H1 (cell line): Measurements from ENCODE around the gene PRSS48. TPM values are rescaled to one million over a fixed set of nuclear protein-coding genes. Genes with fewer than 3 reads are reported as not detected.

Source experiments
- CTCF ChIA-PET: fragments of 300-600 bp; sonication (Branson Sonifier 250); formaldehyde crosslinking; loops from one replicate; lab custom pipeline; 2021; ENCODE audit not compliant: partially characterized antibody; lab: Charles Lee
- POLR2A ChIA-PET: fragments of 300-600 bp; sonication (Branson Sonifier 250); formaldehyde crosslinking; loops from one replicate; lab custom pipeline; 2021; ENCODE audit warnings: inconsistent platforms; ENCODE audit not compliant: partially characterized antibody; lab: Charles Lee
- DNase-seq, 2 experiments: peaks; one replicate each; pipeline versions ENCODE4 v3.0.0 to v3.0.0-alpha.2; 2010 to 2022; ENCODE audit warnings: low spot score in 2 of 2, low read depth in 1 of 2, mixed read lengths in 1 of 2
- FAIRE-seq: peaks from 2 replicates; lab custom pipeline; 2011; peaks lifted over from hg19 to GRCh38; lab: Jason Lieb, UNC
- H2AFZ ChIP-seq: 2 replicates; pipeline ENCODE4 v1.8.1; 2012; ENCODE audit warnings: low read length, inconsistent platforms
- H2AK5ac ChIP-seq: 2 replicates; pipeline ENCODE4 v1.6.1; 2013; ENCODE audit warnings: low read depth, low read length
- H2BK120ac ChIP-seq: replicated peaks from 2 replicates; pipeline ENCODE3; 2013; ENCODE audit warnings: low read depth, low read length, inconsistent platforms
- H2BK12ac ChIP-seq: 2 replicates; pipeline ENCODE4 v1.6.1; 2013; ENCODE audit warnings: low read depth, low read length
- H2BK15ac ChIP-seq: 2 replicates; pipeline ENCODE4 v1.6.1; 2013; ENCODE audit warnings: low read length
- H2BK20ac ChIP-seq: 2 replicates; pipeline ENCODE4 v1.6.1; 2013; ENCODE audit warnings: low read length
- H2BK5ac ChIP-seq: 2 replicates; pipeline ENCODE4 v1.6.1; 2013; ENCODE audit warnings: low read depth, low read length
- H3K14ac ChIP-seq: 2 replicates; pipeline ENCODE4 v1.6.1; 2013; ENCODE audit warnings: inconsistent platforms; ENCODE audit not compliant: insufficient read length
- H3K18ac ChIP-seq: 2 replicates; pipeline ENCODE4 v1.6.1; 2013; ENCODE audit warnings: low read length; ENCODE audit errors: extremely low read depth
- H3K23ac ChIP-seq: 2 replicates; pipeline ENCODE4 v1.6.1; 2013; ENCODE audit warnings: inconsistent platforms; ENCODE audit not compliant: insufficient read length
- H3K23me2 ChIP-seq: 2 replicates; pipeline ENCODE4 v1.6.1; 2013; ENCODE audit warnings: low read depth, low read length
- H3K27ac ChIP-seq: 2 replicates; pipeline ENCODE4 v1.6.1; 2011; ENCODE audit warnings: low read depth, low read length, inconsistent platforms
- H3K27me3 ChIP-seq, 4 experiments: replicated peaks in 1 of 4; 1 replicate in 1 of 4; 2 replicates in 3 of 4; pipeline versions ENCODE4 v1.6.1 to v1.8.1; 2011 to 2013; ENCODE audit warnings: low read length in 3 of 4, mild to moderate bottlenecking in 3 of 4, inconsistent platforms in 2 of 4, mixed read lengths in 2 of 4, moderate library complexity in 1 of 4; ENCODE audit not compliant: control insufficient read depth in 3 of 4, insufficient read depth in 3 of 4; ENCODE audit errors: extremely low read depth in 1 of 4
- H3K36me3 ChIP-seq, 4 experiments: 2 replicates each; pipeline versions ENCODE4 v1.6.1 to v1.8.1; 2011 to 2013; ENCODE audit warnings: mild to moderate bottlenecking in 4 of 4, low read length in 3 of 4, moderate library complexity in 2 of 4, control low read depth in 1 of 4, inconsistent platforms in 1 of 4; ENCODE audit not compliant: insufficient read depth in 4 of 4, control insufficient read depth in 2 of 4
- H3K4ac ChIP-seq: replicated peaks from 2 replicates; pipeline ENCODE3; 2013; ENCODE audit warnings: low read length, low read depth, mixed read lengths, inconsistent platforms; ENCODE audit not compliant: insufficient read length
- H3K4me1 ChIP-seq, 4 experiments: replicated peaks in 1 of 4; 1 replicate in 1 of 4; 2 replicates in 3 of 4; pipeline versions ENCODE4 v1.6.1 to v1.8.1; 2011 to 2013; ENCODE audit warnings: low read length in 3 of 4, inconsistent platforms in 2 of 4, mixed read lengths in 1 of 4; ENCODE audit not compliant: insufficient read depth in 4 of 4, control insufficient read depth in 3 of 4
- H3K4me2 ChIP-seq, 2 experiments: 2 replicates each; pipeline versions ENCODE4 v1.6.1 to v1.8.1; 2011 to 2013; ENCODE audit warnings: low read depth in 2 of 2, low read length in 2 of 2, control low read depth in 1 of 2, inconsistent platforms in 1 of 2, mild to moderate bottlenecking in 1 of 2; ENCODE audit not compliant: insufficient read depth in 1 of 2
- H3K4me3 ChIP-seq, 4 experiments: fragments of 200-600, 300-600 bp in 1 of 4; sonication (generic), shearing (Covaris generic), sonication (Bioruptor Twin) in 1 of 4; 2 replicates each; pipeline versions ENCODE4 v1.5.1 to v1.8.1; 2011 to 2016; ENCODE audit warnings: low read length in 4 of 4, low read depth in 3 of 4, control low read depth in 2 of 4, inconsistent platforms in 2 of 4, mild to moderate bottlenecking in 2 of 4, mixed read lengths in 1 of 4, moderate library complexity in 1 of 4; ENCODE audit not compliant: insufficient read depth in 2 of 4; ENCODE audit errors: extremely low read depth in 1 of 4
- H3K56ac ChIP-seq: replicated peaks from 2 replicates; pipeline ENCODE3; 2013; ENCODE audit warnings: low read depth, mild to moderate bottlenecking, mixed read lengths, low read length, inconsistent platforms; ENCODE audit not compliant: insufficient read length
- H3K79me1 ChIP-seq: 2 replicates; pipeline ENCODE4 v1.6.1; 2013; ENCODE audit warnings: low read depth, low read length, control low read depth
- H3K79me2 ChIP-seq, 2 experiments: 2 replicates each; pipeline versions ENCODE4 v1.6.1 to v1.8.1; 2012 to 2013; ENCODE audit warnings: low read length in 2 of 2, mild to moderate bottlenecking in 2 of 2, inconsistent platforms in 1 of 2; ENCODE audit not compliant: insufficient read depth in 2 of 2, control insufficient read depth in 1 of 2
- H3K9ac ChIP-seq, 4 experiments: replicated peaks in 1 of 4; 1 replicate in 1 of 4; 2 replicates in 3 of 4; pipeline versions ENCODE4 v1.6.1 to v1.8.1; 2011 to 2013; ENCODE audit warnings: low read depth in 3 of 4, low read length in 3 of 4, control low read depth in 2 of 4, mild to moderate bottlenecking in 2 of 4, moderate library complexity in 2 of 4, inconsistent platforms in 1 of 4; ENCODE audit errors: extremely low read depth in 1 of 4
- H3K9me3 ChIP-seq, 2 experiments: 2 replicates each; pipeline versions ENCODE4 v1.6.1 to v1.8.1; 2012 to 2013; ENCODE audit warnings: mild to moderate bottlenecking in 2 of 2, moderate library complexity in 2 of 2, control low read depth in 1 of 2, inconsistent platforms in 1 of 2, low read depth in 1 of 2, low read length in 1 of 2, mixed read lengths in 1 of 2; ENCODE audit not compliant: insufficient read depth in 2 of 2
- H4K20me1 ChIP-seq, 2 experiments: replicated peaks in 1 of 2; 2 replicates each; pipeline versions ENCODE3 to v1.8.1; 2011 to 2013; ENCODE audit warnings: inconsistent platforms in 2 of 2, low read length in 2 of 2, mild to moderate bottlenecking in 1 of 2; ENCODE audit not compliant: insufficient read depth in 2 of 2, control insufficient read depth in 1 of 2
- H4K5ac ChIP-seq: 2 replicates; pipeline ENCODE4 v1.6.1; 2013; ENCODE audit warnings: low read length, low read depth, mixed read lengths, inconsistent platforms; ENCODE audit not compliant: insufficient read length
- H4K8ac ChIP-seq: 2 replicates; pipeline ENCODE4 v1.8.0; 2013; ENCODE audit warnings: mild to moderate bottlenecking, moderate library complexity, low read length, inconsistent platforms; ENCODE audit not compliant: insufficient read depth; ENCODE audit errors: extremely low read depth
- H4K91ac ChIP-seq: replicated peaks from 2 replicates; pipeline ENCODE3; 2013; ENCODE audit warnings: low read length, mixed read lengths, inconsistent platforms; ENCODE audit not compliant: insufficient read length
- CREB1 ChIP-seq: IDR thresholded peaks from 2 replicates; pipeline ENCODE4 v1.6.1; 2012; ENCODE audit warnings: inconsistent platforms
- GABPA ChIP-seq: IDR thresholded peaks from 2 replicates; pipeline ENCODE4 v1.6.1; 2011; ENCODE audit warnings: mild to moderate bottlenecking, low read length, moderate library complexity, borderline replicate concordance; ENCODE audit not compliant: insufficient read depth
- JUND ChIP-seq: IDR thresholded peaks from 2 replicates; pipeline ENCODE4 v1.6.1; 2011; ENCODE audit warnings: mild to moderate bottlenecking, improper control_type of control experiment, low read length
- PHF8 ChIP-seq: fragments of 200-600 bp; sonication (generic); conservative IDR thresholded peaks from 2 replicates; pipeline ENCODE4 v1.7.1; 2012; ENCODE audit warnings: low read depth, mild to moderate bottlenecking, inconsistent platforms, low read length, moderate library complexity
- SUZ12 ChIP-seq: fragments of 200-600 bp; sonication (generic); IDR thresholded peaks from 2 replicates; pipeline ENCODE4 v1.6.1; 2012; ENCODE audit warnings: mild to moderate bottlenecking, inconsistent platforms, low read length, moderate library complexity, mixed read lengths
- ZNF274 ChIP-seq: IDR thresholded peaks from 2 replicates; pipeline ENCODE4 v1.7.0; 2012; ENCODE audit warnings: low read length, borderline replicate concordance; ENCODE audit errors: extremely low read depth
- WGBS, 2 experiments: shearing (Covaris generic) in 1 of 2; methylation state at CpG; one replicate each; pipeline versions ENCODE4 v1.1.6 to v1.1.7; 2013 to 2015; ENCODE audit warnings: low lambda C conversion rate in 2 of 2, mixed read lengths in 2 of 2, inconsistent platforms in 1 of 2, low coverage in 1 of 2, missing lambda C conversion rate in 1 of 2; ENCODE audit not compliant: insufficient replicate concordance in 2 of 2, insufficient coverage in 1 of 2, insufficient read length in 1 of 2; ENCODE audit errors: extremely low coverage in 1 of 2, missing lambda C conversion rate in 1 of 2; 5-methylcytosine and 5-hydroxymethylcytosine counted together
- polyA plus RNA-seq, 7 experiments: library from polyadenylated mRNA; depleted of rRNA in 3 of 7; stranded (reverse) in 5 of 7; unstranded in 2 of 7; fragments of >200 nt in 5 of 7; fragments of 200-250 nt in 2 of 7; gene quantifications; 1 replicate in 5 of 7; 2 replicates in 1 of 7; 4 replicates in 1 of 7; pipeline versions ENCODE4 v1.2.1 to v1.2.3, GENCODE V29; 2011 to 2013; ENCODE audit warnings: missing spikeins in 2 of 7, mixed read lengths in 2 of 7
- total RNA-seq: library from RNA; stranded (reverse); fragmentation: NEBNext Ultra II Directional; extraction: Animal tissue kit (Norgen Biotek cat#: 25700); gene quantifications from 2 replicates; pipeline ENCODE4 v1.2.1, GENCODE V29; 2021

Gene PRSS48
- total and polyA plus RNA-seq, 2 of the 8 experiments (the other 6 are each of a cell fraction or from before 2014, with no cell fraction given), result not detected

GRCh38 chr4:151246742-151247141 is 30.2 kb upstream of the PRSS48 start:
- no peak for TF ChIP-seq GABPA
- TF ChIP-seq SUZ12, result no peak
- TF ChIP-seq CREB1, result no peak
- no peak for TF ChIP-seq PHF8
- TF ChIP-seq ZNF274, result no peak
- no peak for TF ChIP-seq JUND
- TF ChIP-seq, all 59 proteins: peak for 0
- Histone ChIP-seq H3K9me3 (no peaks in the 10 kb centered on the region), H2BK20ac (no peak overlapping the region), H2BK15ac (no peak overlapping the region), H3K56ac (no peak overlapping the region), H2AFZ (no peak overlapping the region), H3K4me3 (no peak overlapping the region), H2BK12ac (no peak overlapping the region), H3K9ac (no peak overlapping the region), H3K4me1 (peaks cover 0 to 12% (median 3%) of the 10 kb centered on the region in 4 experiments; a peak in 2 of 7 replicates), H3K18ac (no peak overlapping the region), H4K5ac (no peak overlapping the region), H3K79me2 (peaks cover 0 to 64% of the 10 kb centered on the region in 2 experiments; a peak in 3 of 4 replicates), H2BK120ac (no peak overlapping the region), H4K91ac (no peak overlapping the region), H3K4me2 (no peak overlapping the region), H3K36me3 (no peaks in the 10 kb centered on the region), H3K14ac (no peak overlapping the region), H3K27me3 (no peaks in the 10 kb centered on the region), H3K79me1 (peaks cover 2% of the 10 kb centered on the region; the same call in 1 of the 2 replicates), H2AK5ac (no peak overlapping the region), H3K4ac (no peak overlapping the region), H4K20me1 (no peaks in the 10 kb centered on the region), H3K23ac (no peak overlapping the region), H4K8ac (no peak overlapping the region), H2BK5ac (no peak overlapping the region), H3K27ac (no peak overlapping the region), H3K23me2 (no peaks in the 10 kb centered on the region)
- ChIA-PET CTCF (interaction anchor here (1.1 to 2.1 kb wide), 3 partner anchors 9 to 29 kb away, joined by 3 to 7 read pairs (median 7); partner anchors contain the start of gene PRSS48), POLR2A (interaction anchor here (0.6 to 0.8 kb wide), 2 partner anchors 28 to 33 kb away, joined by 3 read pairs; no protein-coding TSS in a partner anchor)
- DNase-seq (no peak), FAIRE-seq (no peak)
- 81% methylated on average over 2 of the region's 2 CpGs; no CpG with 5 or more reads in 1 of the 2 experiments for WGBS, 2 experiments
